Measurements from ENCODE around the gene TMEM255A. TPM values are rescaled to one million over a fixed set of nuclear protein-coding genes. Genes with fewer than 3 reads are reported as not detected.

Gene TMEM255A
- total and polyA plus RNA-seq, 2 of the 13 experiments (the other 11 are each of a cell fraction or from before 2014, with no cell fraction given), result 0.13 to 0.40 TPM

DNA sequence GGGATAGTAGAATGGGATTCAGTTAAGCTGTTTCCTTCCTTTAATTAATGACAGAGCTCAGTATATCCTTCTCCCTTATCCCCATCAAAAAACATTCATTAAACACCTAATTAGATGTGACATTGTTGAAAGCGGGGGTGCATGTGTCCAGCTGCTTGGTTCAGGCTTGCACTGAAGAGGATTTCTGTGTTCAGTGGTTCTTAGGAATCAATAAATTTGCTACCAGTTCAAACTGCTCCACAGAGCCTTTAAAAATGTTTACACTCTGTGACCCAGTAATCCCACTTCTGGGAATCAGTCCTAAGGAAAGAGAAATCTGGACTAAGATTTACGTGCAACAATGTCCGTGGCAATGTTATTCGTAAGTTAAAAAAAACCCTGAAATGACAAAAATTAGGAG is 7.2 kb upstream of the TMEM255A start (continued):
- TF ChIP-seq MATR3 (CRISPR knock-in tag; IDR thresholded peaks at IDR 0.05) (no peak), HOXA9 (CRISPR knock-in tag; IDR thresholded peaks at IDR 0.05; ENCODE audit: borderline replicate concordance) (no peak), CBX2 (IDR thresholded peaks at IDR 0.05; ENCODE audit: low read depth, low read length) (no peak), CBX2 (CRISPR knock-in tag; IDR thresholded peaks at IDR 0.05; ENCODE audit: low read depth) (no peak), ZBTB8A (CRISPR knock-in tag; IDR thresholded peaks at IDR 0.05; ENCODE audit: borderline replicate concordance, low read depth) (no peak), IRX3 (CRISPR knock-in tag; IDR thresholded peaks at IDR 0.05; ENCODE audit: borderline replicate concordance, low read depth) (no peak)

GRCh38 chrX:120316587-120317283 is 5.5 kb upstream of the TMEM255A start:
- Histone ChIP-seq H3K9me3 (ENCODE audit: low read length) (no peaks in the 10 kb centered on the region), H3K36me3 (replicated peaks in 1 of 2; ENCODE audit: control insufficient read depth in 1 of 2, insufficient read depth in 2 of 2, low read length in 2 of 2) (no peaks in the 10 kb centered on the region), H3K27me3 (ENCODE audit: control insufficient read depth in 1 of 2, insufficient read depth in 2 of 2, low read length in 2 of 2) (peaks cover 0 to 7% of the 10 kb centered on the region in 2 experiments; a peak in 1 of 5 replicates), H3K27ac (ENCODE audit: extremely low read length, insufficient read depth, low read length) (no peak overlapping the region), H3K4me1 (ENCODE audit: insufficient read depth, low read length) (no peaks in the 10 kb centered on the region), H4K20me1 (ENCODE audit: insufficient read depth, low read length) (no peaks in the 10 kb centered on the region), H3K9ac (ENCODE audit: insufficient read depth, low read depth, low read length) (no peak overlapping the region), H3K4me3 (replicated peaks in 1 of 3; ENCODE audit: insufficient read depth in 1 of 3, low read depth in 2 of 3, low read length in 3 of 3) (no peak overlapping the region), H3K79me2 (ENCODE audit: insufficient read depth, low read length) (no peaks in the 10 kb centered on the region), H2AFZ (ENCODE audit: low read length) (no peak overlapping the region), H3K4me2 (ENCODE audit: low read depth, low read length) (no peak overlapping the region)
- FAIRE-seq (no peak), ATAC-seq (no peak), DNase-seq (ENCODE audit: low spot score) (no peak)
- WGBS (ENCODE audit: low lambda C conversion rate), result 2% methylated on average over 5 of the region's 5 CpGs
- intact Hi-C loops (cut with micrococcal nuclease; ENCODE audit: unreplicated experiment) (loop anchor here (10.0 kb wide), 1 partner anchor 148 kb away; the partner anchor contains the start of gene LAMP2), in situ Hi-C loops (cut with HindIII; ENCODE audit: extremely low pct_ligation_motif_present, low pct_unique_long_range_greater_than_20kb) (no loop called here)
- CTCF ChIA-PET (ENCODE audit: low intra/inter-chr PET ratio, low total read pairs), result no interaction called here
- no TSS peak for BruUV-seq (replicated peaks)
- POLR2A ChIA-PET, result no interaction called here
- TF ChIP-seq SOX13 (IDR thresholded peaks at IDR 0.05), result no peak
- TF ChIP-seq SOX13 (CRISPR knock-in tag; conservative IDR thresholded peaks at IDR 0.05 in 1 of 2, IDR thresholded peaks at IDR 0.05 in 1 of 2), result no peak
- no peak for TF ChIP-seq ZNF776 (CRISPR knock-in tag; IDR thresholded peaks at IDR 0.05)
- TF ChIP-seq CENPX (CRISPR knock-in tag; IDR thresholded peaks at IDR 0.05), result no peak
- no peak for TF ChIP-seq MXI1 (IDR thresholded peaks at IDR 0.05; ENCODE audit: borderline replicate concordance, low read depth, low read length)
- TF ChIP-seq, protein P1, sequence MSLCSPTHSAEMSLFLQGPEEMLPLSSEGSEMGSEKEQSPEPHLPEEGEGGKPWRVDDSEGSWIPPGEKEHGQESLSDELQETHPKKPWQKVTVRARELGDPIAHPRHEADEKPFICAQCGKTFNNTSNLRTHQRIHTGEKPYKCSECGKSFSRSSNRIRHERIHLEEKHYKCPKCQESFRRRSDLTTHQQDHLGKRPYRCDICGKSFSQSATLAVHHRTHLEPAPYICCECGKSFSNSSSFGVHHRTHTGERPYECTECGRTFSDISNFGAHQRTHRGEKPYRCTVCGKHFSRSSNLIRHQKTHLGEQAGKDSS (CRISPR knock-in tag; IDR thresholded peaks at IDR 0.05; ENCODE audit: borderline replicate concordance, low read depth), result no peak
- no peak for TF ChIP-seq TCF7 (IDR thresholded peaks at IDR 0.05; ENCODE audit: low read depth)
- TF ChIP-seq, protein P2, sequence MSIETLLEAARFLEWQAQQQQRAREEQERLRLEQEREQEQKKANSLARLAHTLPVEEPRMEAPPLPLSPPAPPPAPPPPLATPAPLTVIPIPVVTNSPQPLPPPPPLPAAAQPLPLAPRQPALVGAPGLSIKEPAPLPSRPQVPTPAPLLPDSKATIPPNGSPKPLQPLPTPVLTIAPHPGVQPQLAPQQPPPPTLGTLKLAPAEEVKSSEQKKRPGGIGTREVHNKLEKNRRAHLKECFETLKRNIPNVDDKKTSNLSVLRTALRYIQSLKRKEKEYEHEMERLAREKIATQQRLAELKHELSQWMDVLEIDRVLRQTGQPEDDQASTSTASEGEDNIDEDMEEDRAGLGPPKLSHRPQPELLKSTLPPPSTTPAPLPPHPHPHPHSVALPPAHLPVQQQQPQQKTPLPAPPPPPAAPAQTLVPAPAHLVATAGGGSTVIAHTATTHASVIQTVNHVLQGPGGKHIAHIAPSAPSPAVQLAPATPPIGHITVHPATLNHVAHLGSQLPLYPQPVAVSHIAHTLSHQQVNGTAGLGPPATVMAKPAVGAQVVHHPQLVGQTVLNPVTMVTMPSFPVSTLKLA (IDR thresholded peaks at IDR 0.05), result no peak
- no peak for TF ChIP-seq SKI (IDR thresholded peaks at IDR 0.05; ENCODE audit: partially characterized antibody)
- TF ChIP-seq ARID5B (CRISPR knock-in tag; IDR thresholded peaks at IDR 0.05), result no peak
- no peak for TF ChIP-seq SALL1 (CRISPR knock-in tag; IDR thresholded peaks at IDR 0.05)
- no peak for TF ChIP-seq ZNF296 (CRISPR knock-in tag; conservative IDR thresholded peaks at IDR 0.05)
